COLO829 (cell line): ENCODE results near the gene ALPL.

Experiments
- DNase-seq: peaks from one replicate; pipeline ENCODE4 v3.0.0; 2012; ENCODE audit warnings: low spot score

ALPL gene

GRCh38 chr1:21530368-21531016, 21.3 kb downstream of the ALPL start:
- DNase-seq: no peak

- DNase-seq: no peak
These were observed 22.0 kb downstream of the ALPL start for GRCh38 chr1:21531241-21531640.

GRCh38 chr1:21532496-21532895, 23.3 kb downstream of the ALPL start:
- DNase-seq: no peak

- no peak for DNase-seq
These were observed 23.8 kb downstream of the ALPL start for GRCh38 chr1:21532992-21533534.

- DNase-seq: no peak
These were observed 24.9 kb downstream of the ALPL start for GRCh38 chr1:21534146-21534545.

- DNase-seq: peak; percentile 58
These were observed 25.6 kb downstream of the ALPL start for GRCh38 chr1:21534674-21535378.

- DNase-seq: no peak
These were observed 27.0 kb downstream of the ALPL start for GRCh38 chr1:21536218-21536617.

GRCh38 chr1:21537511-21537931, 28.3 kb downstream of the ALPL start:
- no peak for DNase-seq

GRCh38 chr1:21537932-21538630, 28.9 kb downstream of the ALPL start:
- no peak for DNase-seq

GRCh38 chr1:21539933-21540332, 30.7 kb downstream of the ALPL start:
- no peak for DNase-seq

GRCh38 chr1:21541329-21541728, 32.1 kb downstream of the ALPL start:
- no peak for DNase-seq

GRCh38 chr1:21541835-21542234, 32.6 kb downstream of the ALPL start:
- no peak for DNase-seq

- DNase-seq: no peak
These were observed 34.4 kb downstream of the ALPL start for GRCh38 chr1:21543598-21543997.

- no peak for DNase-seq
These were observed 34.9 kb downstream of the ALPL start for GRCh38 chr1:21544095-21544494.

- no peak for DNase-seq
These were observed 37.1 kb downstream of the ALPL start for GRCh38 chr1:21546122-21546825.

GRCh38 chr1:21547876-21548275, 38.7 kb downstream of the ALPL start:
- no peak for DNase-seq

GRCh38 chr1:21550097-21550496, 40.9 kb downstream of the ALPL start:
- DNase-seq: no peak

GRCh38 chr1:21550866-21551475, 41.7 kb downstream of the ALPL start:
- DNase-seq: no peak

GRCh38 chr1:21552715-21553114, 43.5 kb downstream of the ALPL start:
- peak; percentile 6 for DNase-seq

- no peak for DNase-seq
These were observed 44.1 kb downstream of the ALPL start for GRCh38 chr1:21553116-21553926.
